ENCODE measurements around the gene ANHX. TPM values are rescaled to one million over a fixed set of nuclear protein-coding genes. Genes with fewer than 3 reads are reported as not detected.
"Not testable (repeated sequence)": the region's sequence is repeated elsewhere in the genome, so short reads cannot be mapped to it uniquely, and the experiment has no call there.

Gene ANHX
- total RNA-seq = not detected
- not detected for polyA plus RNA-seq

DNA sequence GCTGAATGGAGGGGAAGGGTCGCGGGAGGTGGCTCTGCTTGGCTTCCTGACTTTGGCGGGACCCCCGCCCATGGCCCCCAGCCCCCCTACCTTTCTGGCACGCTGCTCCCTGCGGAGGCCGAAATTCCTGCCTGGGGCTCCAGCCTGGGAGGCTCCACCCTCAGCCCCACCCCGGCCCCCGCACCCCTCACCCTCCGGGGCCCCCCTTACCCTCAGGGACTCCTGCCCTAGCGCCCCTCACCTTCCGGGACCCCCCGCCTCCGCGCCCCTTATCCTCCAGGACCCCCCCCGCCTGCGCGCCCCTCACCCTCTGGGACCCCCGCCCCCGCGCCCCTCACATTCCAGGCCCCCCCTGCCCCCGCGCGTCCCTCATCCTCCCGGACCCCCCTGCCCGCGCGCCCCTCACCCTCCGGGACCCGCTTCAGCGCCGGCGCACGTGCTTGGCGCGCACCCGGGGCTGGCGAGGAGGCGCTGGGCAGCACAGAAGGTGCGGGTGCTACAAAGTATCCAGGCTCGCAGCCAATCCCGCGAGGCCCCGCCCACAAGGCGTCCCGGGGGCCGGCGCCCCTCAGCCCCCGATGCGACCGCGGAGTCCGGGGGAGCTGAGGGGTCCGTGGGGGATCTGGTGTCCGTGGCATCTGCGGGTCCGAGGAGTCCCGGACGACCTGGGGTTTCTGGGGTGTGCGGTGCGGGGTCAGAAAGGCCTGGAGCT lies at the start of gene ANHX:
Gene ANHX (minus strand): TSS at position 477 of the 712 bp plus-strand sequence. CDS start 1,521 bp downstream, outside the sequence.
- Histone ChIP-seq H3K9me3 (ENCODE audit: control insufficient read depth in 4 of 4, low read length in 3 of 4) (peaks cover 13 to 36% (median 21%) of the 10 kb centered on the region in 4 donors), H3K36me3 (ENCODE audit: control insufficient read depth in 4 of 4, insufficient read depth in 3 of 4, low read depth in 1 of 4, low read length in 3 of 4) (no peaks in the 10 kb centered on the region), H3K4me1 (ENCODE audit: control insufficient read depth in 4 of 4, insufficient read depth in 4 of 4, low read length in 3 of 4) (no peaks in the 10 kb centered on the region), H3K27ac (ENCODE audit: low read depth in 1 of 2, low read length in 2 of 2) (no peak within 1 kb of the TSS), H3K4me3 (ENCODE audit: low read depth in 1 of 3, low read length in 3 of 3) (no peak within 1 kb of the TSS), H3K9ac (ENCODE audit: low read depth in 1 of 2, low read length in 2 of 2) (no peak within 1 kb of the TSS), H3K27me3 (ENCODE audit: control insufficient read depth in 4 of 4, insufficient read depth in 4 of 4, low read length in 3 of 4) (no peaks in the 10 kb centered on the region)
- 42% methylated on average over 61 of the region's 61 CpGs for WGBS
- no peak for TF ChIP-seq HNF4G (IDR thresholded peaks at IDR 0.05)
- TF ChIP-seq JUND (IDR thresholded peaks at IDR 0.05) = no peak
- TF ChIP-seq TAF1 (conservative IDR thresholded peaks at IDR 0.05) = no peak
- TF ChIP-seq FOXA2 (IDR thresholded peaks at IDR 0.05) = no peak
- TF ChIP-seq RXRA (IDR thresholded peaks at IDR 0.05) = no peak
- no peak for TF ChIP-seq FOXA1 (IDR thresholded peaks at IDR 0.05)
- TF ChIP-seq, protein P1, sequence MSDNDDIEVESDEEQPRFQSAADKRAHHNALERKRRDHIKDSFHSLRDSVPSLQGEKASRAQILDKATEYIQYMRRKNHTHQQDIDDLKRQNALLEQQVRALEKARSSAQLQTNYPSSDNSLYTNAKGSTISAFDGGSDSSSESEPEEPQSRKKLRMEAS (IDR thresholded peaks at IDR 0.05) = no peak
- TF ChIP-seq, protein P2, sequence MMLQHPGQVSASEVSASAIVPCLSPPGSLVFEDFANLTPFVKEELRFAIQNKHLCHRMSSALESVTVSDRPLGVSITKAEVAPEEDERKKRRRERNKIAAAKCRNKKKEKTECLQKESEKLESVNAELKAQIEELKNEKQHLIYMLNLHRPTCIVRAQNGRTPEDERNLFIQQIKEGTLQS (IDR thresholded peaks at IDR 0.05) = no peak
- TF ChIP-seq EGR1 (IDR thresholded peaks at IDR 0.05; ENCODE audit: low read depth in 2 of 2) = no peak
- no peak for TF ChIP-seq YY1 (IDR thresholded peaks at IDR 0.05)
- TF ChIP-seq RAD21 (IDR thresholded peaks at IDR 0.05) = no peak
- TF ChIP-seq, protein P3, sequence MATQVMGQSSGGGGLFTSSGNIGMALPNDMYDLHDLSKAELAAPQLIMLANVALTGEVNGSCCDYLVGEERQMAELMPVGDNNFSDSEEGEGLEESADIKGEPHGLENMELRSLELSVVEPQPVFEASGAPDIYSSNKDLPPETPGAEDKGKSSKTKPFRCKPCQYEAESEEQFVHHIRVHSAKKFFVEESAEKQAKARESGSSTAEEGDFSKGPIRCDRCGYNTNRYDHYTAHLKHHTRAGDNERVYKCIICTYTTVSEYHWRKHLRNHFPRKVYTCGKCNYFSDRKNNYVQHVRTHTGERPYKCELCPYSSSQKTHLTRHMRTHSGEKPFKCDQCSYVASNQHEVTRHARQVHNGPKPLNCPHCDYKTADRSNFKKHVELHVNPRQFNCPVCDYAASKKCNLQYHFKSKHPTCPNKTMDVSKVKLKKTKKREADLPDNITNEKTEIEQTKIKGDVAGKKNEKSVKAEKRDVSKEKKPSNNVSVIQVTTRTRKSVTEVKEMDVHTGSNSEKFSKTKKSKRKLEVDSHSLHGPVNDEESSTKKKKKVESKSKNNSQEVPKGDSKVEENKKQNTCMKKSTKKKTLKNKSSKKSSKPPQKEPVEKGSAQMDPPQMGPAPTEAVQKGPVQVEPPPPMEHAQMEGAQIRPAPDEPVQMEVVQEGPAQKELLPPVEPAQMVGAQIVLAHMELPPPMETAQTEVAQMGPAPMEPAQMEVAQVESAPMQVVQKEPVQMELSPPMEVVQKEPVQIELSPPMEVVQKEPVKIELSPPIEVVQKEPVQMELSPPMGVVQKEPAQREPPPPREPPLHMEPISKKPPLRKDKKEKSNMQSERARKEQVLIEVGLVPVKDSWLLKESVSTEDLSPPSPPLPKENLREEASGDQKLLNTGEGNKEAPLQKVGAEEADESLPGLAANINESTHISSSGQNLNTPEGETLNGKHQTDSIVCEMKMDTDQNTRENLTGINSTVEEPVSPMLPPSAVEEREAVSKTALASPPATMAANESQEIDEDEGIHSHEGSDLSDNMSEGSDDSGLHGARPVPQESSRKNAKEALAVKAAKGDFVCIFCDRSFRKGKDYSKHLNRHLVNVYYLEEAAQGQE (IDR thresholded peaks at IDR 0.05) = no peak
- TF ChIP-seq, protein P4, sequence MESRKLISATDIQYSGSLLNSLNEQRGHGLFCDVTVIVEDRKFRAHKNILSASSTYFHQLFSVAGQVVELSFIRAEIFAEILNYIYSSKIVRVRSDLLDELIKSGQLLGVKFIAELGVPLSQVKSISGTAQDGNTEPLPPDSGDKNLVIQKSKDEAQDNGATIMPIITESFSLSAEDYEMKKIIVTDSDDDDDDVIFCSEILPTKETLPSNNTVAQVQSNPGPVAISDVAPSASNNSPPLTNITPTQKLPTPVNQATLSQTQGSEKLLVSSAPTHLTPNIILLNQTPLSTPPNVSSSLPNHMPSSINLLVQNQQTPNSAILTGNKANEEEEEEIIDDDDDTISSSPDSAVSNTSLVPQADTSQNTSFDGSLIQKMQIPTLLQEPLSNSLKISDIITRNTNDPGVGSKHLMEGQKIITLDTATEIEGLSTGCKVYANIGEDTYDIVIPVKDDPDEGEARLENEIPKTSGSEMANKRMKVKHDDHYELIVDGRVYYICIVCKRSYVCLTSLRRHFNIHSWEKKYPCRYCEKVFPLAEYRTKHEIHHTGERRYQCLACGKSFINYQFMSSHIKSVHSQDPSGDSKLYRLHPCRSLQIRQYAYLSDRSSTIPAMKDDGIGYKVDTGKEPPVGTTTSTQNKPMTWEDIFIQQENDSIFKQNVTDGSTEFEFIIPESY (IDR thresholded peaks at IDR 0.05) = no peak
- TF ChIP-seq NR2F2 (IDR thresholded peaks at IDR 0.05) = no peak
- TF ChIP-seq SP1 (IDR thresholded peaks at IDR 0.05) = no peak
- DNase-seq (ENCODE audit: low spot score) = no peak

DNA sequence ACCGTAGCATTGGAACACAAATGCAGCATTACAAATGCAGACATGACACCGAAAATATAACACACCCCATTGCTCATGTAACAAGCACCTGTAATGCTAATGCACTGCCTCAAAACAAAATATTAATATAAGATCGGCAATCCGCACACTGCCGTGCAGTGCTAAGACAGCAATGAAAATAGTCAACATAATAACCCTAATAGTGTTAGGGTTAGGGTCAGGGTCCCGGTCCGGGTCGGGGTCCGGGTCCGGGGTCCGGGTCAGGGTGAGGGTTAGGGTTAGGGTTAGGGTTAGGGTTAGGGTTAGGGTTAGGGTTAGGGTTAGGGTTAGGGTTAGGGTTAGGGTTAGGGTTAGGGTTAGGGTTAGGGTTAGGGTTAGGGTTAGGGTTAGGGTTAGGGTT lies 29.0 kb upstream of the ANHX start:
- not testable (repeated sequence) for H3K9me3 ChIP-seq (ENCODE audit: control insufficient read depth in 4 of 4, low read length in 3 of 4); DNase-seq (ENCODE audit: low spot score)
- WGBS = 92% methylated on average over 11 of the region's 11 CpGs

More for the DNA sequence above, 29.0 kb upstream of the ANHX start:
- H3K4me3 ChIP-seq (ENCODE audit: low read depth in 1 of 3, low read length in 3 of 3); H3K4me1 ChIP-seq (ENCODE audit: control insufficient read depth in 4 of 4, insufficient read depth in 4 of 4, low read length in 3 of 4); H3K27ac ChIP-seq (ENCODE audit: low read depth in 1 of 2, low read length in 2 of 2); H3K9ac ChIP-seq (ENCODE audit: low read depth in 1 of 2, low read length in 2 of 2); H3K36me3 ChIP-seq (ENCODE audit: control insufficient read depth in 4 of 4, insufficient read depth in 3 of 4, low read depth in 1 of 4, low read length in 3 of 4); H3K27me3 ChIP-seq (ENCODE audit: control insufficient read depth in 4 of 4, insufficient read depth in 4 of 4, low read length in 3 of 4): not testable (repeated sequence)

Data from liver (tissue), 9 donors.